ENCODE data around the gene LSM14A.

DNA sequence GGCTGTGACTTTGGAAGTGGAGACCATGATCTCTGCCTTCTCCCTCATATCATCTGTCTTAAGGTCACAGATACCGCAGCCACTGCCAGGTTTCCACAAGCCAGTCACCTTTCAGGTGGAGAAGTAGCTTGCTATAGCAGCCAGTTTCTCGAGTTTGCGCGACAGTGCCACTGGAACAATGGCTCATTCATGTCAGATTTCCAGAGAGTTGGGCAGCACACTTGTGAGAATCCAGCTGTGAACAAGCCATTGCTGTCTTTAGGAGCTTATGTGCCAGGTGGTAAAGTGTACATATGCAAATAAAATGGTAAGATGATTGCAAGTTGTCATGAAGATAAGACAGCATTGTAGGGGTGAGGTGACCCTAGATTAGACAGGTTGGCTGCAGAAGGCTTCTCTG is 104.3 kb downstream of the LSM14A start:
- TF ChIP-seq SPI1 (IDR thresholded peaks at IDR 0.05; ENCODE audit: low read depth, low read length) = no peak
- no peak for TF ChIP-seq POLR2A (IDR thresholded peaks at IDR 0.05; ENCODE audit: low read depth, low read length)
- TF ChIP-seq POLR2AphosphoS5 (IDR thresholded peaks at IDR 0.05; ENCODE audit: low read depth, low read length) = no peak
- TF ChIP-seq TAF1 (IDR thresholded peaks at IDR 0.05; ENCODE audit: low read depth, low read length) = no peak
- no peak for TF ChIP-seq PAX5 (IDR thresholded peaks at IDR 0.05; ENCODE audit: insufficient read depth, low read length, severe bottlenecking)
- TF ChIP-seq POU2F2 (IDR thresholded peaks at IDR 0.05; ENCODE audit: low read depth, low read length) = no peak

Data from GM12891 (cell line).